ENCODE measurements around the gene RARG. TPM values are rescaled to one million over a fixed set of nuclear protein-coding genes. Genes with fewer than 3 reads are reported as not detected.
"Not testable (repeated sequence)": the region's sequence is repeated elsewhere in the genome, so short reads cannot be mapped to it uniquely, and the experiment has no call there.

RARG gene
- total RNA-seq, 2 experiments from 2014 or later = 19.7 to 20.3 TPM

GRCh38 chr12:53204351-53204750 lies 27.7 kb downstream of the RARG start:
- Mint-ChIP-seq H3K27ac (peak overlapping the region; percentile 46), H3K4me3 (peak overlapping the region; percentile 24), H3K27me3 (no peaks in the 10 kb centered on the region), H3K9me3 (no peaks in the 10 kb centered on the region), H3K36me3 (ENCODE audit: low read depth) (peaks cover 45% of the 10 kb centered on the region), H3K4me1 (ENCODE audit: low read depth) (peaks cover 78% of the 10 kb centered on the region)
- intact Hi-C loops (cut with micrococcal nuclease) = no loop called here
- ATAC-seq (no peak), DNase-seq (no peak)
- ChIA-PET POLR2A (interaction anchor here (8.1 kb wide), 1 partner anchor 14 kb away, joined by 78 read pairs; no protein-coding TSS in a partner anchor), CTCF (interaction anchor here (0.6 to 2.1 kb wide), 6 partner anchors 9 to 56 kb away, joined by 3 to 5 read pairs (median 3); no protein-coding TSS in a partner anchor)
- no peak for TF ChIP-seq CTCF (IDR thresholded peaks at IDR 0.05)

GRCh38 chr12:53202316-53202715 lies 29.7 kb downstream of the RARG start:
- H3K27ac Mint-ChIP-seq; intact Hi-C loops (cut with micrococcal nuclease); DNase-seq; H3K4me3 Mint-ChIP-seq; H3K9me3 Mint-ChIP-seq; H3K27me3 Mint-ChIP-seq; ATAC-seq: not testable (repeated sequence)
- peaks cover 79% of the 10 kb centered on the region for H3K4me1 Mint-ChIP-seq (ENCODE audit: low read depth)
- ChIA-PET POLR2A (interaction anchor here (1.4 to 9.4 kb wide), 3 partner anchors 10 to 20 kb away, joined by 4 to 91 read pairs (median 12); partner anchors contain the start of genes CSAD and ZNF740), CTCF (interaction anchor here (0.8 to 1.3 kb wide), 6 partner anchors 9 to 119 kb away, joined by 3 to 6 read pairs (median 4); partner anchors contain the start of gene AAAS)
- H3K36me3 Mint-ChIP-seq (ENCODE audit: low read depth) = peaks cover 50% of the 10 kb centered on the region

GRCh38 chr12:53201639-53202038 lies 30.4 kb downstream of the RARG start:
- ChIA-PET POLR2A (interaction anchor here (1.4 to 9.4 kb wide), 4 partner anchors 7 to 19 kb away, joined by 4 to 91 read pairs (median 10); partner anchors contain the start of genes CSAD and ZNF740), CTCF (interaction anchor here (0.8 to 3.6 kb wide), 5 partner anchors 10 to 120 kb away, joined by 4 to 19 read pairs (median 5); partner anchors contain the start of gene AAAS)
- TF ChIP-seq CTCF (IDR thresholded peaks at IDR 0.05) = no peak
- Mint-ChIP-seq H3K4me1 (ENCODE audit: low read depth) (peaks cover 79% of the 10 kb centered on the region), H3K4me3 (no peak overlapping the region), H3K9me3 (no peaks in the 10 kb centered on the region), H3K36me3 (ENCODE audit: low read depth) (peaks cover 56% of the 10 kb centered on the region), H3K27ac (peak overlapping the region; percentile 54), H3K27me3 (no peaks in the 10 kb centered on the region)
- intact Hi-C loops (cut with micrococcal nuclease) = no loop called here
- no peak for DNase-seq
- ATAC-seq = no peak

- H3K27me3 Mint-ChIP-seq = no peaks in the 10 kb centered on the region
- H3K4me3 Mint-ChIP-seq = peak overlapping the region; percentile 43
- ChIA-PET CTCF (interaction anchor here (1.2 to 4.6 kb wide), 7 partner anchors 11 to 137 kb away, joined by 3 to 60 read pairs (median 5); partner anchors contain the start of genes CSAD and ZNF740), POLR2A (interaction anchor here (1.4 to 9.4 kb wide), 5 partner anchors 8 to 19 kb away, joined by 4 to 91 read pairs (median 8); partner anchors contain the start of genes CSAD and ZNF740)
- peaks cover 60% of the 10 kb centered on the region for H3K36me3 Mint-ChIP-seq (ENCODE audit: low read depth)
- TF ChIP-seq CTCF (IDR thresholded peaks at IDR 0.05) = no peak
- intact Hi-C loops (cut with micrococcal nuclease) = no loop called here
- peak overlapping the region; percentile 83 for H3K27ac Mint-ChIP-seq
- ATAC-seq (no peak), DNase-seq (no peak)
- no peaks in the 10 kb centered on the region for H3K9me3 Mint-ChIP-seq
- peaks cover 74% of the 10 kb centered on the region for H3K4me1 Mint-ChIP-seq (ENCODE audit: low read depth)
These were observed 30.9 kb downstream of the RARG start for GRCh38 chr12:53201177-53201541.

- H3K4me1 Mint-ChIP-seq (ENCODE audit: low read depth) = peaks cover 70% of the 10 kb centered on the region
- H3K27me3 Mint-ChIP-seq = no peaks in the 10 kb centered on the region
- ChIA-PET CTCF (interaction anchor here (0.7 to 4.6 kb wide), 13 partner anchors 11 to 137 kb away, joined by 3 to 60 read pairs (median 4); partner anchors contain the start of genes CSAD, ESPL1, SPRYD3 and ZNF740), POLR2A (interaction anchor here (0.7 to 9.4 kb wide), 7 partner anchors 8 to 67 kb away, joined by 3 to 91 read pairs (median 8); partner anchors contain the start of genes CSAD, ESPL1 and ZNF740)
- peak overlapping the region; percentile 83 for H3K27ac Mint-ChIP-seq
- intact Hi-C loops (cut with micrococcal nuclease) = no loop called here
- ATAC-seq (peak; percentile 41), DNase-seq (peak; percentile 64)
- peak overlapping the region; percentile 43 for H3K4me3 Mint-ChIP-seq
- peaks cover 61% of the 10 kb centered on the region for H3K36me3 Mint-ChIP-seq (ENCODE audit: low read depth)
- no peak for TF ChIP-seq CTCF (IDR thresholded peaks at IDR 0.05)
- H3K9me3 Mint-ChIP-seq = no peaks in the 10 kb centered on the region
These were observed 31.4 kb downstream of the RARG start for GRCh38 chr12:53200458-53201176.
